IMR-90 (cell line): ENCODE data around the gene DCLK1. TPM values are rescaled to one million over a fixed set of nuclear protein-coding genes. Genes with fewer than 3 reads are reported as not detected.

Experiments
- ATAC-seq: fragments of 200-7000 bp; cut with Tn5 transposase; 2 replicates; pipeline ENCODE4 v1.9.1; 2020; ENCODE audit warnings: low read depth, mild to moderate bottlenecking, moderate library complexity
- BruUV-seq: library from RNA; stranded (reverse); fragments of 400-500 nt; replicated peaks from 2 replicates; lab custom pipeline; 2021; lab: Mats Ljungman, UMichigan
- CTCF ChIA-PET: fragments of 300-600 bp; formaldehyde crosslinking; extraction: SDS; loops from one replicate; lab custom pipeline; 2021; ENCODE audit warnings: antibody characterized with exemption; lab: Yijun Ruan, JAX
- POLR2A ChIA-PET: fragments of 300-600 bp; sonication (Branson Sonifier 250); formaldehyde crosslinking; loops from one replicate; lab custom pipeline; 2022; ENCODE audit warnings: antibody characterized with exemption; ENCODE audit not compliant: unreplicated experiment; lab: Charles Lee
- DNase-seq: peaks from one replicate; pipeline ENCODE4 v3.0.0; 2013
- H2AFZ ChIP-seq: replicated peaks from 2 replicates; pipeline ENCODE3; 2013; ENCODE audit warnings: low read length, mild to moderate bottlenecking; ENCODE audit not compliant: poor library complexity
- H2AK5ac ChIP-seq: 2 replicates; pipeline ENCODE4 v1.6.1; 2013; ENCODE audit warnings: low read depth, low read length, inconsistent platforms
- H2AK9ac ChIP-seq: replicated peaks from 2 replicates; pipeline ENCODE3; 2013; ENCODE audit warnings: mild to moderate bottlenecking, low read depth, low read length, moderate library complexity; ENCODE audit not compliant: poor library complexity
- H2BK120ac ChIP-seq: 2 replicates; pipeline ENCODE4 v1.6.1; 2013; ENCODE audit warnings: low read depth, low read length, inconsistent platforms
- H2BK15ac ChIP-seq: 3 replicates; pipeline ENCODE4 v1.6.1; 2013; ENCODE audit warnings: low read depth, low read length, inconsistent platforms
- H2BK20ac ChIP-seq: 2 replicates; pipeline ENCODE4 v1.6.1; 2013; ENCODE audit warnings: low read depth, mild to moderate bottlenecking, inconsistent platforms, low read length, moderate library complexity
- H2BK5ac ChIP-seq: 2 replicates; pipeline ENCODE4 v1.6.1; 2013; ENCODE audit warnings: mild to moderate bottlenecking, low read depth, low read length, inconsistent platforms; ENCODE audit not compliant: poor library complexity, severe bottlenecking
- H3K14ac ChIP-seq: replicated peaks from 2 replicates; pipeline ENCODE4 v1.6.1; 2013; ENCODE audit warnings: low read depth, low read length, inconsistent platforms
- H3K18ac ChIP-seq: 2 replicates; pipeline ENCODE4 v1.6.1; 2013; ENCODE audit warnings: low read depth, low read length, control low read depth
- H3K23ac ChIP-seq: 2 replicates; pipeline ENCODE4 v1.6.1; 2013; ENCODE audit warnings: low read depth, low read length, inconsistent platforms
- H3K27ac ChIP-seq: 2 replicates; pipeline ENCODE4 v1.5.1; 2013; ENCODE audit warnings: mild to moderate bottlenecking, control low read depth, low read length; ENCODE audit not compliant: insufficient read depth
- H3K27me3 ChIP-seq: 2 replicates; pipeline ENCODE4 v1.6.1; 2013; ENCODE audit warnings: low read length; ENCODE audit not compliant: control insufficient read depth, insufficient read depth
- H3K36me3 ChIP-seq: 2 replicates; pipeline ENCODE4 v1.6.1; 2013; ENCODE audit warnings: low read length, mixed read lengths; ENCODE audit not compliant: control insufficient read depth, insufficient read depth
- H3K4ac ChIP-seq: 2 replicates; pipeline ENCODE4 v1.6.1; 2013; ENCODE audit warnings: low read depth, low read length, inconsistent platforms
- H3K4me1 ChIP-seq: 2 replicates; pipeline ENCODE4 v1.6.1; 2013; ENCODE audit warnings: low read length, mixed read lengths; ENCODE audit not compliant: control insufficient read depth, insufficient read depth
- H3K4me2 ChIP-seq: 2 replicates; pipeline ENCODE4 v1.6.1; 2013; ENCODE audit warnings: low read depth, mild to moderate bottlenecking, control low read depth, low read length, moderate library complexity
- H3K4me3 ChIP-seq: 2 replicates; pipeline ENCODE4 v1.5.1; 2013; ENCODE audit warnings: low read depth, mild to moderate bottlenecking, control low read depth, low read length, moderate library complexity; ENCODE audit not compliant: insufficient read depth
- H3K56ac ChIP-seq: 2 replicates; pipeline ENCODE4 v1.6.1; 2013; ENCODE audit warnings: low read length, inconsistent platforms; ENCODE audit not compliant: insufficient read depth; ENCODE audit errors: extremely low read depth
- H3K79me1 ChIP-seq, 2 experiments: 2 replicates each; pipeline ENCODE4 v1.6.1; 2013; ENCODE audit warnings: low read length in 2 of 2, inconsistent platforms in 1 of 2, low read depth in 1 of 2
- H3K9ac ChIP-seq: 2 replicates; pipeline ENCODE4 v1.6.1; 2013; ENCODE audit warnings: low read depth, low read length, control low read depth
- H3K9me1 ChIP-seq: 2 replicates; pipeline ENCODE4 v1.6.1; 2013; ENCODE audit warnings: low read length, inconsistent platforms; ENCODE audit not compliant: insufficient read depth
- H3K9me3 ChIP-seq: 2 replicates; pipeline ENCODE4 v1.6.1; 2013; ENCODE audit warnings: low read length; ENCODE audit not compliant: control insufficient read depth, insufficient read depth
- H4K20me1 ChIP-seq: 2 replicates; pipeline ENCODE4 v1.6.1; 2013; ENCODE audit warnings: low read length, inconsistent platforms; ENCODE audit not compliant: insufficient read depth
- H4K5ac ChIP-seq: 2 replicates; pipeline ENCODE4 v1.6.1; 2013; ENCODE audit warnings: mild to moderate bottlenecking, low read depth, low read length, control low read depth
- H4K8ac ChIP-seq, 2 experiments: 2 replicates each; pipeline ENCODE4 v1.6.1; 2013; ENCODE audit warnings: low read depth in 2 of 2, low read length in 2 of 2, control low read depth in 1 of 2, inconsistent platforms in 1 of 2
- H4K91ac ChIP-seq: 2 replicates; pipeline ENCODE4 v1.6.1; 2013; ENCODE audit warnings: low read depth, low read length, inconsistent platforms; ENCODE audit not compliant: insufficient read depth
- BHLHE40 ChIP-seq: fragments of 150-350 bp; IDR thresholded peaks from 2 replicates; pipeline ENCODE4 v1.6.1; 2016; ENCODE audit warnings: mild to moderate bottlenecking, low read depth, low read length
- ELK1 ChIP-seq: fragments of 150-350 bp; IDR thresholded peaks from 2 replicates; pipeline ENCODE4 v1.6.1; 2016; ENCODE audit warnings: low read depth, mild to moderate bottlenecking, low read length, moderate library complexity, borderline replicate concordance
- FOS ChIP-seq: fragments of 150-350 bp; IDR thresholded peaks from 2 replicates; pipeline ENCODE4 v1.6.1; 2016; ENCODE audit warnings: low read depth, low read length
- MAZ ChIP-seq: IDR thresholded peaks from 2 replicates; pipeline ENCODE4 v1.6.1; 2012; ENCODE audit warnings: low read depth, mild to moderate bottlenecking, low read length, improper control_type of control experiment, moderate library complexity, borderline replicate concordance
- MXI1 ChIP-seq: IDR thresholded peaks from 2 replicates; pipeline ENCODE4 v1.6.1; 2012; ENCODE audit warnings: low read depth, mild to moderate bottlenecking, low read length, moderate library complexity, borderline replicate concordance
- RAD21 ChIP-seq: IDR thresholded peaks from 2 replicates; pipeline ENCODE4 v1.6.1; 2012; ENCODE audit warnings: low read length, improper control_type of control experiment
- RCOR1 ChIP-seq: IDR thresholded peaks from 2 replicates; pipeline ENCODE4 v1.6.1; 2012; ENCODE audit warnings: mild to moderate bottlenecking, low read length, improper control_type of control experiment; ENCODE audit not compliant: insufficient replicate concordance
- RFX5 ChIP-seq: IDR thresholded peaks from 2 replicates; pipeline ENCODE4 v1.8.0; 2012; ENCODE audit warnings: low read depth, mild to moderate bottlenecking, low read length, moderate library complexity
- SMC3 ChIP-seq: fragments of 150-350 bp; IDR thresholded peaks from 2 replicates; pipeline ENCODE4 v1.6.1; 2016; ENCODE audit warnings: low read depth, mild to moderate bottlenecking, antibody characterized with exemption, low read length, moderate library complexity
- USF2 ChIP-seq: fragments of 150-350 bp; IDR thresholded peaks from 2 replicates; pipeline ENCODE4 v1.6.1; 2017; ENCODE audit warnings: mild to moderate bottlenecking, antibody characterized with exemption, low read length, low read depth
- WGBS, 2 experiments: methylation state at CpG; one replicate each; pipeline versions ENCODE4 v1.1.5 to v1.1.7; 2013; ENCODE audit warnings: missing lambda C conversion rate in 2 of 2; ENCODE audit not compliant: insufficient read length in 1 of 2; ENCODE audit errors: extremely low coverage in 2 of 2; 5-methylcytosine and 5-hydroxymethylcytosine counted together
- dilution Hi-C: fragments of 300-500 bp; cut with HindIII; formaldehyde crosslinking; loops from one replicate; pipeline ENCODE4 v1.14.3; 2018; ENCODE audit warnings: low sequenced_read_pairs; ENCODE audit not compliant: unreplicated experiment
- in situ Hi-C: fragments of 300-500 bp; cut with MboI; formaldehyde crosslinking; loops from 3 replicates; pipeline ENCODE4 v1.14.3; 2019; ENCODE audit warnings: low sequenced_read_pairs, inconsistent platforms, mixed read lengths
- intact Hi-C: fragments of 100-400 bp; cut with micrococcal nuclease; formaldehyde crosslinking; loops from 2 replicates; pipeline ENCODE4 v1.10.0; 2022
- polyA plus RNA-seq, 3 experiments: library from polyadenylated mRNA; depleted of rRNA; stranded (reverse); fragments of >200 nt; gene quantifications; 2 replicates each; pipeline ENCODE4 v1.2.3, GENCODE V29; 2012; ENCODE audit warnings: low replicate concordance in 1 of 3
- total RNA-seq: library from RNA; depleted of rRNA; stranded (reverse); fragments of >200 nt; gene quantifications from 2 replicates; pipeline ENCODE4 v1.2.3, GENCODE V29; 2012

The DCLK1 gene
- total and polyA plus RNA-seq, 2 of the 4 experiments (the other 2 are of a cell fraction): under 0.01 to 0.02 TPM

- ChIA-PET CTCF (no interaction called here), POLR2A (no interaction called here)
- H3K4ac ChIP-seq: no peak overlapping the region
- ATAC-seq (no peak), DNase-seq (peak; percentile 20)
- no peak overlapping the region for H3K23ac ChIP-seq
- H4K5ac ChIP-seq: no peak overlapping the region
- no peak overlapping the region for H4K91ac ChIP-seq
- no peak overlapping the region for H2BK15ac ChIP-seq
- no peaks in the 10 kb centered on the region for H4K20me1 ChIP-seq
- H2BK20ac ChIP-seq: no peak overlapping the region
- H3K14ac ChIP-seq: no peak overlapping the region
- intact Hi-C loops: no loop called here
- H3K9ac ChIP-seq: no peak overlapping the region
- in situ Hi-C loops: no loop called here
- no peak overlapping the region for H3K18ac ChIP-seq
- H2AK5ac ChIP-seq: no peak overlapping the region
- no peaks in the 10 kb centered on the region for H3K79me1 ChIP-seq
- no peak overlapping the region for H3K27ac ChIP-seq
- H3K9me3 ChIP-seq: no peaks in the 10 kb centered on the region
- BruUV-seq: no TSS peak
- H3K4me3 ChIP-seq: no peak overlapping the region
- TF ChIP-seq MAZ (no peak), BHLHE40 (no peak), FOS (no peak), MXI1 (no peak), RAD21 (no peak), USF2 (no peak), ELK1 (no peak), RCOR1 (no peak), RFX5 (no peak), SMC3 (no peak)
- H2AK9ac ChIP-seq: no peak overlapping the region
- H3K56ac ChIP-seq: no peak overlapping the region
- H4K8ac ChIP-seq: no peak overlapping the region
- no peak overlapping the region for H3K4me2 ChIP-seq
- no peak overlapping the region for H2BK5ac ChIP-seq
- no peak overlapping the region for H2AFZ ChIP-seq
- no CpG with 5 or more reads among the region's 4 CpGs for WGBS, 2 experiments
- H2BK120ac ChIP-seq: no peak overlapping the region
- H3K4me1 ChIP-seq: peaks cover 10% of the 10 kb centered on the region; the same call in 1 of the 2 replicates
- peaks cover 4% of the 10 kb centered on the region; the same call in 1 of the 2 replicates for H3K9me1 ChIP-seq
- H3K36me3 ChIP-seq: no peaks in the 10 kb centered on the region
- H3K27me3 ChIP-seq: no peaks in the 10 kb centered on the region
- dilution Hi-C loops: no loop called here
Measured at GRCh38 chr13:35930665-35931631, 200.2 kb downstream of the DCLK1 start.
